Activated naive CD4-positive, alpha-beta T cell treated with anti-CD3 and anti-CD28 coated beads, Interleukin-2, amount 50 U/mL, for 24 hours (primary cell): ENCODE measurements around the gene PRAC2.

Experiments used
- H3K27ac Mint-ChIP-seq: one replicate; pipeline ENCODE4 v1.8.0; 2021; ENCODE audit warnings: mild to moderate bottlenecking, mixed read lengths
- H3K27me3 Mint-ChIP-seq: one replicate; pipeline ENCODE4 v1.8.0; 2021; ENCODE audit warnings: mixed read lengths
- H3K36me3 Mint-ChIP-seq: one replicate; pipeline ENCODE4 v1.8.0; 2021; ENCODE audit warnings: mixed read lengths
- H3K4me1 Mint-ChIP-seq: one replicate; pipeline ENCODE4 v1.8.0; 2021; ENCODE audit warnings: mixed read lengths
- H3K4me3 Mint-ChIP-seq: one replicate; pipeline ENCODE4 v1.8.0; 2021; ENCODE audit warnings: mild to moderate bottlenecking, mixed read lengths
- H3K9me3 Mint-ChIP-seq: one replicate; pipeline ENCODE4 v1.8.0; 2021; ENCODE audit warnings: mixed read lengths

PRAC2 gene

DNA sequence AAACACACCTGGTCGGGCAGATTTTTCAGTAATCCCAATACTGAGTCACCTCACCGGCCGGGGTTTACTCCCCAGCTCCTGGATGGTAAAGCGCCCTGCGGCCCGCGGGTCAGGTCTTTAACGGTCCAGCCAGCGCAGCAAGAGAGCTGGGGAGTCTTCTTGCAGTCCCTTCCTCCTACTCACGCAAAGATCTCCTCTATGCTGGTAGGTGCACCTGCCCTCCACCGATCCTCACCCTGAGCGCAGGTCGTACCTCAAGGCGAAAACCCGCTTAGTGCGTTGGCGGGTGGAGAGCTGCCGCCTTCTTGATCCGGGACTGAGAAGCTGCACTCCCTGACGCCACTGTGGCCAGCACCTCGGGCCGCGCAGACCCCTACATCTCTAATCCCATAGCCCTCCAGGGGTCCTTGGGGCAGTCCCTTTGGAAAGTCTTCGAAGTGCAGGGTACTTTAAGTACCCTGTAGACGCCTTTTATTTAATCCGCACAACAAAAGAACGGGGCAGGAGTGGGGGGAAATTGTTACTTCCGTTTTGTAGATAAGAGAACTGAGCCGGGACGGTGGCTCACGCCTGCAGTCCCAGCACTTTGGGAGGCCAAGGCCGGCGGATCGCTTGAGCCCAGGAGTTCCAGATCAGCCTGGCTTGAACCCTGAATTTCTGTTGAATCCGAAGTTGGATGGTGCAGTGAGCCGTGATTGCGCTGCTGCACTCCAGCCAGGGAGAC, 16.0 kb downstream of the PRAC2 start:
- no peaks in the 10 kb centered on the region for H3K36me3 Mint-ChIP-seq
- H3K27ac Mint-ChIP-seq, result peak overlapping the region; percentile 70
- H3K4me1 Mint-ChIP-seq, result peaks cover 12% of the 10 kb centered on the region
- no peaks in the 10 kb centered on the region for H3K9me3 Mint-ChIP-seq
- peak overlapping the region; percentile 42 for H3K4me3 Mint-ChIP-seq
- peaks cover 75% of the 10 kb centered on the region for H3K27me3 Mint-ChIP-seq

DNA sequence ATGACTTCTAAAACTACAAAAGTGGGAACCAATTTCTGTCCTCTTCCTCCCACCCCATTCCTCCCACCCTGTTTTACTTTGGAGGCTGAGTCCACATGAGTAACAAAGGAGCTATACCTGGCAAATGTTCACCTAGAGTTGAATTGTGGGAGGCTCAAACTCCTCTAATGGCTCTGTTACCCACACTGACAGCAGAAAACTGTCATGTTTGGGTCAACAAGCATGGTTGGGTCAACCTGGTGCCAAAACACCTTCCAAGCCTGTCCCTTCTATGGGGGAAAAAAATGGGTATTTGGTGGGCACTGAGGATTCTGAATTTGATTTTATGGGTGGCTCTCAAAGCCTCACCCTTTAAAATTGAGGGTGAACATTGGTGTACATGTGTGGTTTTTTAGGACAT, 17.6 kb downstream of the PRAC2 start:
- no peak overlapping the region for H3K4me3 Mint-ChIP-seq
- no peak overlapping the region for H3K27ac Mint-ChIP-seq
- H3K36me3 Mint-ChIP-seq, result no peaks in the 10 kb centered on the region
- peaks cover 7% of the 10 kb centered on the region for H3K4me1 Mint-ChIP-seq
- no peaks in the 10 kb centered on the region for H3K9me3 Mint-ChIP-seq
- peaks cover 71% of the 10 kb centered on the region for H3K27me3 Mint-ChIP-seq

DNA sequence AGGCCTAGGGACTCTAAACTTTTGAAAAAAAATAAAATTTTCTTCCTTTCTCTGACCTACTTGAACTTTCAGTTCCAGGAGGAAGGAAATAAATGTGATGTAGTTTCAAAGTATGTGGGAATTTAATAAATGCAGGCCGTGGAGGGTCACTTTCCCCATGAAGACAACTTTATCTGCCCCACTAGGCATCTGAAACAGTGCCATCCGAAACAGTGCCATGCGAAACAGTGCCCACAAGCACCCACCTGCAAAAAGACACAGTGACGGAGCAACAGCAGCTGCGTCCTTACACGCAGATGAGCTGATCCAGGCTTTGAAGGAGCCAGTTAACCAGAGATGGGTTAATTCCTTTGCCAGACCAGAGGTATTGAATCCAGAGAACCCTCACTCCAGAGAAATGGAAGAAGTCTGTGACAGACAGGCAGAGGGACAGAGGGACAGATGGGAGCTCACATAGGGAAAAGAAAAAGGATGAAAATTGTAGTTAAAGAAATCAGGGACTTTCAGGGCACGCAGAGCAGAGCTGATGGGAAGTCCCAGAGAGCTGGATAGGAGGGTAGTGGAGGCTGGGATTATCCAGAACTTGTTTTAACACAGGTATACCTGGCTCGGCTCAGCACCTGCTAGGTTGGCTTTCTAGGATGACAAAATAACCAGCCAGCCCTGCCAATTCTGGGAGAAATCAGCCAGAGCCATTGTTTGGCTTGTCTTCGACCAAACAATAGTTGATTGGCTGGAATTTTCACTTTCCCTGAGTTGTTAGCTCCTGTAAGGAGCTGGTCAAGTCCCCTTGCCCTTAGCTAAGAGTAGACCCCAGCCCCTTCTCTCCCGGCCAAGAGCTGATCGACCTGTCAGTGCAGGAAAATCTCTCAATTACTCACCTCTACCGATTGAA, 22.6 kb downstream of the PRAC2 start:
- Mint-ChIP-seq H3K36me3 (no peaks in the 10 kb centered on the region), H3K9me3 (peaks cover 6% of the 10 kb centered on the region), H3K27ac (no peak overlapping the region), H3K4me1 (peaks cover 4% of the 10 kb centered on the region), H3K4me3 (no peak overlapping the region), H3K27me3 (peaks cover 68% of the 10 kb centered on the region)

DNA sequence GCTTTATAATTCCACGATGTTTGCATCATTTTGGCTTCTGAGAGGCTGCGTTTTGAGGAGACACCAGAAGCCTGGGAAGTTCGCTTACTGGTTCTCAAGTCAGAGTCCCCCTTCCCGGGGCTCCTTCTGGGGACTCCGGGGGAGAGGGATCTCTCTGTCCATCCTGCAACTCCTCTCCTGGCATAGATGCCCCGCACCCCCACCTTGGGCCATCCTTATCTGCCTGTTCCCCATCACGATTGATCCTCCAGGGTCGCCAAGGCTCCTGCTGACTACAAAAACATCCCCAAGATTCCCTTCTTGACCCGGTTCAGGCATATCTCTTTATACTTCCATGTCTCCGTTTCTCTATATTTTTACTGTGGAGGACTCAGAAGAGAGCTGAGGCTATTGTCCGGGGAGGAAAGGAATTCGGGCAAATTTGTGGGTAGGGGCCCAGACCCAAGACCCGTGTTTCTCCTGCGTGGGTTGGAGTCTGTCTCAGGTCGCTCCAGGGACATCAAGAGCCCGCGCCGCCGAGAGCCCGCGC, 24.0 kb downstream of the PRAC2 start:
- H3K4me1 Mint-ChIP-seq, result peaks cover 4% of the 10 kb centered on the region
- H3K27ac Mint-ChIP-seq, result no peak overlapping the region
- no peak overlapping the region for H3K4me3 Mint-ChIP-seq
- peaks cover 6% of the 10 kb centered on the region for H3K9me3 Mint-ChIP-seq
- peaks cover 67% of the 10 kb centered on the region for H3K27me3 Mint-ChIP-seq
- H3K36me3 Mint-ChIP-seq, result no peaks in the 10 kb centered on the region

DNA sequence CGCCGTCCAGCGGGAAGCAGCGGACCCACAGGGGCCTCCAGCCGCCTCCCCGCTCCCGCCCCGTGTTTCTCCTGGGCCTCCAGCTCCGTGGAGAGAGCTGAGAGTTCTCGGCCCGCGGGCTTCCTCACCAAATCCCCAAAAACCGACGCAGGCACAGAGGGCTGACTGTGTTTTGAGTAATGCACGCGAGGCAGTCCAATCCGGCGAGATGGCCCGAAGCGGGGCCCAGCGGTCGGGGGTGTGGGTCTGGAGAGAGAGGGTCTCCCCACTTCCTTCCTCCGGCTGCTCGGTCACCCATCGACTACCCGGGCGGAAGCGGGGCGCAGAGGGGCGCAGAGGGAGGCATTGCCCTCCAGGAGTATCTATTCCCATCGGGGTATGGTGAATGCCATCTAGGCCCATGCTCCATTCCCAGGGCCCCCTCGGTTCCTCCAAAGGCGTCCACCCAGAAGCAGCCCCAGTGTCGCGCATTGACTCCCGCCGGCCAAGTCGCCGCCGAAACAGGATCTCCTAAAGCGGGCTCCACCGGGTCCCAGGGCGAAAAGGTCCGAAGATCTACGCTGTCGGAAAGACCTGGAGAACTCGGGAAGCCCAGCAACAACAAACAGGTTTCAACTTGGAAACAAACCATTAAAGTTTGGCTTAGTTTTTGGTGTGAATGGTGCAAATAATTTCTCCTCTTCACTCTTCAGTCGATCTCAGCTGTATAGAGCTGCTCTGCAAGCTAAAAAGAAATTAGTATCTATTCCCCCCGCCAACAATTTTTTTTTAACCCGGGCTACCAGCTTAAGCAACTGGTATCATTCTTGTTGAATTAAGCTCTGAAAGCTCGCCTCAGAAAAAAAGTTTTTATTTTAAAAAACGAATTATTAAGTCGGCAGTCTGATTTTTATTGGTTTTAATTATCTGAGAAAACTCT, 24.7 kb downstream of the PRAC2 start:
- no peak overlapping the region for H3K4me3 Mint-ChIP-seq

DNA sequence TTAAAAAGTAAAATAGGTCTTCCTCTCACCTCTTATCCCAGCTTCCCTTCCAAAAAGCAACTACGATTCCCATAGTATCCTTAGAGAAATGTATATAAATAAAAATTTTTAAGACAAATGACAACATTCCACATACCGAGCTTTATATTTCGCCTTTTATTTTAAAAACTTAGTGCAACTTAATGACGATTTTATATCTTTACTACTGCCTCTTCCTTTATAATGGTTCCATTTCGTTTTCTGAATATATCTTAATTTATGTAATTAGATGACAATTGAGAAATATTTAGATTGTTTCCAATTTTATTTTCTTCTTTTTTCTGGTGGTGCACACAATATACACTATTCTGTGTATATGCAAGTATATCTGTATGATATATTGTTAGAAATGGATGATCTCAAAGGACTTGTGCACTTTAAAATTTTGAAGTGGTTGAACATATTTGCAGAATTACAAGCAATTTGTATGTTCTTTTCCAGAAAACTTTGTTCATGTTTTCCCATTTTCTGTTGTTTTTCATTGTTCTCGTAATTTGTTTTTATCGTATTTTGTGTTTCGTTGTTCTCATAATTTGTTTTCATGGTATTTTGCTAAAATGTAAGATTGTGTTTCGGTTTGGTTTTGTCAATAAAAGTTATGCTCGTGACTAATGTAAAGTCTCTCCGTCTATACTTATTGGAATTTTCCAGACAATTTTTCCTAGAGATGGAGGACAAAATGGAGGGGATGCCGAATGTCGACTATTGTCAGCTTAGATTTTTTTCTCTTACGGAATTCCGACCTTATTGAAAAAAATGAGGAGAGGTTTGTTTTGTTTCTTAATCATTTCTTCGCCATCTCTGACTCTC, 26.0 kb downstream of the PRAC2 start:
- Mint-ChIP-seq H3K27ac (peak overlapping the region; percentile 76), H3K4me3 (no peak overlapping the region)

More for the DNA sequence above, 24.7 kb downstream of the PRAC2 start:
- Mint-ChIP-seq H3K27me3 (peaks cover 64% of the 10 kb centered on the region), H3K4me1 (peaks cover 4% of the 10 kb centered on the region), H3K9me3 (peaks cover 6% of the 10 kb centered on the region), H3K27ac (peak overlapping the region; percentile 23), H3K36me3 (no peaks in the 10 kb centered on the region)

DNA sequence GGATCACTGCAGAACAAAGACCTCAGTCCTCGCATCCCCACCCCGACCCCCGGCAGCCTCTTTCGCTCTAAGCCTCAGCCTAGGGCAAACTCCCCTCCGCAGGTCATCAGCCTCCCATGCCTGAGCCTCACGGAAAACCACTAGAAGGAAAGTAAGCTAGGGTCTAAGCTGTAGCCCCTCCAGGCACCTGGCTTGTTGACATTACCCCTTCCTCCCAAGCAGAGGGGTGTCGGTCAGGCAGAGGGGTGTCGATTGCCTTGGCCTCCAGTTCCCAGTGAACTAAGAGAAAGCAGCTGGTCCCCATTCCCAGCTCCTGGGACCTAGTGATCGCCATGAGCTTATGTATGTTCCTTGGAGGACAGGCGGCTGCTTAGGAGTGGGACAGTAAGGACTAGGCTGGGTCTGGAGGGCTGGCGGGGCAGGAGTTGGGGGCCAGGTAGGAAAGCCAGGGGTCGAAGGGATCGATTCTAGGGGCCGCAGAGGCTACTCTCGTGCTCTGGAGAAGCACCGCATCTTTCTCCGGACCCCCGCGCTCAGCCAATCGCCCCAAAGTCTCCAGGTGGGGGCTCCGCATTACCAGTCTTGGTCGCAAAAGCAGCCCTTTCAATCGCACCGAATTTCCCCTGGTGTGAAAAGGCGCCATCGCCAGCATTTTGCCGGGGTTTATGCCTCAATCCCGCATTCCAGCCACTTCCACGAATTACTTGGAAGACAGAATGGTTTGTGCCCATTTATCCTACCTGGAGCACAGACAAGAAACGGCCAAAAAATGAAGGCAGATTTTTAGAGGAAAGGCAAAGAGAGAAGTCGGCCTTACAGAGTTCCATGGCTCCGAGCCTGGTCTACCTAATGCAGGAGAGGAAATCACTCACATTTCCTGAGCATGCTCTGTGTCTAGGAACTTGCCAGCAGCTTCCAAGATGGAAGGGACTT, 26.9 kb downstream of the PRAC2 start:
- no peak overlapping the region for H3K4me3 Mint-ChIP-seq
- H3K9me3 Mint-ChIP-seq, result peaks cover 6% of the 10 kb centered on the region
- no peaks in the 10 kb centered on the region for H3K36me3 Mint-ChIP-seq
- peaks cover 65% of the 10 kb centered on the region for H3K27me3 Mint-ChIP-seq
- H3K27ac Mint-ChIP-seq, result no peak overlapping the region
- peaks cover 22% of the 10 kb centered on the region for H3K4me1 Mint-ChIP-seq

More for the DNA sequence above, 26.0 kb downstream of the PRAC2 start:
- H3K27me3 Mint-ChIP-seq, result peaks cover 66% of the 10 kb centered on the region
- no peaks in the 10 kb centered on the region for H3K36me3 Mint-ChIP-seq
- peaks cover 6% of the 10 kb centered on the region for H3K9me3 Mint-ChIP-seq
- peaks cover 15% of the 10 kb centered on the region for H3K4me1 Mint-ChIP-seq

DNA sequence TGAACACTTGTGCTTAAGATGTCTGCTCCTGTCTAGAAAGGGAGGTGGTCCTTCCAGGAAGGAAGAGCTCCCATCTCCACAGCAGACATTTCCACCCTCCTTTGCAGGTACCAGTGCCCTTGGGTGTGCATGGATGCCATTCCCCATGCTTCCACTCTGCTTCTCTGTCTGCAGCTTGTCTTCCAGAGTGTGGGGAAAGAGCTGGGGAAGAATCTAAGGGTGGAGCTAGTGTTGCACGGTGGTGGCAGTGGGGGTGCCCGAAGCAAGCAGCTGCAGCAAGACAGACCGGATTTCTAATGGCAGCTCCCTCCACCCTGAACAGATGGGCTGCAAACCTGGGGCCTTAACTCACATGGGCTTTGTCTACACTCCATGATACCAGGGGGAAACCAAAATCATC, 28.2 kb downstream of the PRAC2 start:
- H3K4me3 Mint-ChIP-seq, result no peak overlapping the region
- H3K27ac Mint-ChIP-seq, result no peak overlapping the region
- H3K4me1 Mint-ChIP-seq, result peaks cover 22% of the 10 kb centered on the region
- H3K27me3 Mint-ChIP-seq, result peaks cover 60% of the 10 kb centered on the region
- H3K9me3 Mint-ChIP-seq, result peaks cover 6% of the 10 kb centered on the region
- H3K36me3 Mint-ChIP-seq, result no peaks in the 10 kb centered on the region

DNA sequence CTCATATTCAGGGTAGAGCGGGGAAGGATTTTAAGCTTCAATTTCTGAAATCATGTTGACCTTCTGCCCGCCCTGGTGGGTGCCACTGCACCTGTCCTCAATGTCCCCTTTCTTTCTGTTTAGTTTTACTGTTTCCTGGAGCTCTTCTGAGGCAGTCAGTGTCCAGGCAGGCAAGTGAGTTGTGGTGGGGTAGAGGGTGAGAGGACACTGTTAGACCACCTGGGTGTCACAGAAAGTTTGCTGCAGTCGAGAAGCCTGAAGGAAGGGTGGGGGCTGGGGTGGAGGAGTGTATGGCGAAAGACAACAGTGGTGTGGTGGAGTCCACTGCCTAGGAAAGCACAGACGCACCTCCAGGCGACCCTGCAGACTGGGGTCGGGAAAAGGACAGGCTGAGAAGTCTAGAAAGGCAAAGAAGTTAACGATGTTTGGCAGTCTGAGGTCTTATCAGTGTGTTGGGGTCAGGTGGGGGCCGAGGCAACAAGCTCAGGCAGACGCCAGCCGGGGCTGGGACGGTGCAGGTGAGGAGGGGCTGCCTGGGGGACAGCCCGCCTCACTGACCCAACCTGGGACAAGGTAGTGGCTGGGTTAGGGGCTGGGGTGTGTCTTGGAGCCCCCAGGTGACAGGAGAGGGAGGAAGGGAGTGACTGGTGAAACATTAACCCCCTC, 28.9 kb downstream of the PRAC2 start:
- Mint-ChIP-seq H3K9me3 (peaks cover 6% of the 10 kb centered on the region), H3K4me1 (peaks cover 17% of the 10 kb centered on the region), H3K4me3 (no peak overlapping the region), H3K27ac (no peak overlapping the region), H3K36me3 (no peaks in the 10 kb centered on the region), H3K27me3 (peaks cover 57% of the 10 kb centered on the region)

DNA sequence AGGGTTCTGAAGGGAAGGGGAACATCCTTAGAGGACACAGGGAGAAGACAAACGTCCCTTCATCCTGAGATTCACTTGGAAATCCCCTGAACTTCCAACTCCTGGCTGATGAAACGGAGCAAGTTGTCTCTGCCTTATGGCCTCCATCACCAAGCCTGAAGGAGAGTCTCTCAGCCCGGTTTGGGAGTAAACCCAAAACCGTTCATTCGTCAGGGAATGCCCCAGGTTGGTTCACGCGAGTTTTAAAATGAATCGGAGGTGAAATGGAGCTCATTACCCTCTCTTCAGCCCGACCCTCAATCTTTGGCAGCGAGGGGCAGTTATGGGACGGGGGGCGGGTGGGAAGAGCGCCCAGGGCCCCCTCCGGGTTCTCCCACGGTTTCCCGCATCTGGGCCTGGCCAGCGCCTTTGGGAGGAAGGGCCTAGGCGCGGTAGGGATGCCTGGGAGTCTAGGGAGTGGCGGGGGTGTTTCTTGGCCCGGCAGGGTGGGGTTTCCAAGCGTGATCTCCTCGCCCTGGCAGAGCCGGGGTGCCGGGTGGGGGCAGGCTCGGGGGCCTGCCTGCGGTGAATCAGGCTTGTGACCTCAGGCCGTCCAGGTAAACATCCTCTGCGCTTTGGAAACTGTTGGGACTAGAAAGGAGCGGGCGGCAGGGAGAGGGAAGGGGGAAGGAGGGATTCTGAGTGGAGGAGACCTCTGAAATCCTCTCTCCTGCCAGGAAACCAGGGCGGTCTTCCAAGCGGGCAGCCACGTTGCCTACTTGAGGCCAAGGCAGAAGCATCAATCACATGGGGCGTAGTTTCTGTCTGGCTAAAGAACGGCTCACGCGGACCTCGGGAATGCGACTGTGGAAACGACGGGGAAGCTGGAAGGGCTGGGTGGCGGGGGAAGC, 29.7 kb downstream of the PRAC2 start:
- Mint-ChIP-seq H3K9me3 (peaks cover 6% of the 10 kb centered on the region), H3K27ac (no peak overlapping the region), H3K27me3 (peaks cover 59% of the 10 kb centered on the region), H3K4me3 (no peak overlapping the region), H3K36me3 (no peaks in the 10 kb centered on the region), H3K4me1 (peaks cover 17% of the 10 kb centered on the region)

DNA sequence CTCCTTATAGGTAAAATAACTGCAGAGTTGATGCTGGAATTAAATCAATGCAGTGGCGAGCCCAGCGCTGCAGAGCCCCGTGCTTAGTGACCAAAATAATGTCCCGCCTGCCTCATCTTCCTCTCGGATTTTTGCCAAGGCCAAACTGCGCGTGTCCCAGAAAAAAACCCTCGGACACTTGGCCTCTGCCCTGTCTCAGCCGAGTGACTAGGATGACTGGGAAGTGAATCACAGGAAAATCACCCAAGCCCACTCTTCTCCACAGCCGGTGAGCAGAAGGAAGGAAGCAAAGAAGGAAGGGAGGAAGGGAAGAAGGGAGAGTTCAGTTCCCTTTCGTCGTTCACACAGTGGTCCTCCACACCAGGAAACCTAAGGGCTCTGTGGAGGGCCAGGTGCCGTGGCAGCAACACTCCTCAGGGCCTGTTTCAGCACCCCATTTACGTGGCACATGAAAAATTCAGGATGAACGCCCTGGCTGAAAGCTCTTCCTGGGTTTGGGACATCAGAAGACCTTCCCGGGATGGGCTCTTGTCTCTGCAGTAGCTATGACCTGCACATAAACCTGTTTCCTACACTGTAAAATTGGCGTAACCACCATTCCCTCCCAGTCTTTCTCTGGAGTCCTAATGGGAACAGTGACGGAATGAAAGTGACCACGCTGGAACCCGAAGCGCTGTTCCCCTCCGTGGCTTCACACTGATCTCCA, 31.0 kb downstream of the PRAC2 start:
- Mint-ChIP-seq H3K4me3 (no peak overlapping the region), H3K36me3 (no peaks in the 10 kb centered on the region), H3K4me1 (peaks cover 17% of the 10 kb centered on the region), H3K9me3 (peaks cover 4% of the 10 kb centered on the region), H3K27me3 (peaks cover 64% of the 10 kb centered on the region), H3K27ac (no peak overlapping the region)
